Liver (tissue), 3 donors: ENCODE data around the gene CREB5.

ENCODE experiments used
- EGR1 ChIP-seq, 2 donors: IDR thresholded peaks; 2 replicates each; pipeline ENCODE4 v1.6.1; 2016 to 2018; ENCODE audit warnings: antibody characterized with exemption in 2 of 2, low read depth in 2 of 2
- FOXA1 ChIP-seq: IDR thresholded peaks from 2 replicates; pipeline ENCODE4 v1.6.1; 2016; ENCODE audit warnings: antibody characterized with exemption
- GABPA ChIP-seq, 2 donors: IDR thresholded peaks in 1 of 2; conservative IDR thresholded peaks in 1 of 2; 2 replicates each; pipeline ENCODE4 v1.6.1; 2016; ENCODE audit warnings: antibody characterized with exemption in 2 of 2, mild to moderate bottlenecking in 1 of 2, moderate library complexity in 1 of 2
- RAD21 ChIP-seq, 2 donors: IDR thresholded peaks; 2 replicates each; pipeline ENCODE4 v1.6.1; 2016; ENCODE audit warnings: antibody characterized with exemption in 2 of 2, mild to moderate bottlenecking in 2 of 2
- SP1 ChIP-seq: IDR thresholded peaks from 2 replicates; pipeline ENCODE4 v1.6.1; 2018; ENCODE audit warnings: antibody characterized with exemption, mild to moderate bottlenecking
- TAF1 ChIP-seq: conservative IDR thresholded peaks from 2 replicates; pipeline ENCODE4 v1.6.1; 2016; ENCODE audit warnings: antibody characterized with exemption, mild to moderate bottlenecking
- YY1 ChIP-seq: IDR thresholded peaks from 2 replicates; pipeline ENCODE4 v1.6.1; 2016; ENCODE audit warnings: antibody characterized with exemption, mild to moderate bottlenecking
- TF ChIP-seq, protein P1 (sequence below): fragments of 150-350 bp; IDR thresholded peaks from 2 replicates; pipeline ENCODE4 v1.5.1; 2017; ENCODE audit warnings: improper control_type of control experiment, low read depth, low read length; ENCODE audit not compliant: missing input control
- TF ChIP-seq, protein P2 (sequence below): IDR thresholded peaks from 2 replicates; pipeline ENCODE4 v1.6.1; 2016; ENCODE audit warnings: antibody characterized with exemption, mild to moderate bottlenecking
- TF ChIP-seq, protein P3 (sequence below): IDR thresholded peaks from 2 replicates; pipeline ENCODE4 v1.6.1; 2016; ENCODE audit warnings: antibody characterized with exemption
- TF ChIP-seq, protein P4 (sequence below): IDR thresholded peaks from 2 replicates; pipeline ENCODE4 v1.6.1; 2016; ENCODE audit warnings: antibody characterized with exemption
- donor health status: healthy.
- donor health status: healthy.

DNA sequence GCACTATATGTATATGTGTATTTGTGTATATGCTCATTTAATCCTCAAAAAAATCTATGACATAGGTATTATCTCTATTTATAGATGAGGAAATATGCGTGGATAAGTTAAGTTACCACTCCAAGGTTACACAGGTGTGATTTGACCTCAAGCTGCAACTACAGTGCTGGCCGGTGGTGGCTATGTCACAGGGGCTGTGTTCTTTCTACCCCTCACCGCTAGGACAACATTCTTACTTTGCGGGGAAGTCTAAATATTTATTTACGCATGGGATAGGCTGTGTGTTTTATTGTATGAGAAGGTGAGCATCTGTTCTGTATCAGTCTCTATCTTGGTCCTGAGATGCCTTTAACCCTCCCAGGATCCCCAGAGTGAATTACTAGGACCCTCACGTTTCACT, 60.0 kb downstream of the CREB5 start:
- TF ChIP-seq SP1 (no peak), TAF1 (no peak), YY1 (no peak), GABPA (IDR thresholded peaks at IDR 0.05 in 1 of 2, conservative IDR thresholded peaks at IDR 0.05 in 1 of 2) (no peak), RAD21 (IDR thresholded peaks at IDR 0.05) (no peak), FOXA1 (no peak), EGR1 (IDR thresholded peaks at IDR 0.05; ENCODE audit: low read depth in 2 of 2) (no peak)
- TF ChIP-seq, protein P1, sequence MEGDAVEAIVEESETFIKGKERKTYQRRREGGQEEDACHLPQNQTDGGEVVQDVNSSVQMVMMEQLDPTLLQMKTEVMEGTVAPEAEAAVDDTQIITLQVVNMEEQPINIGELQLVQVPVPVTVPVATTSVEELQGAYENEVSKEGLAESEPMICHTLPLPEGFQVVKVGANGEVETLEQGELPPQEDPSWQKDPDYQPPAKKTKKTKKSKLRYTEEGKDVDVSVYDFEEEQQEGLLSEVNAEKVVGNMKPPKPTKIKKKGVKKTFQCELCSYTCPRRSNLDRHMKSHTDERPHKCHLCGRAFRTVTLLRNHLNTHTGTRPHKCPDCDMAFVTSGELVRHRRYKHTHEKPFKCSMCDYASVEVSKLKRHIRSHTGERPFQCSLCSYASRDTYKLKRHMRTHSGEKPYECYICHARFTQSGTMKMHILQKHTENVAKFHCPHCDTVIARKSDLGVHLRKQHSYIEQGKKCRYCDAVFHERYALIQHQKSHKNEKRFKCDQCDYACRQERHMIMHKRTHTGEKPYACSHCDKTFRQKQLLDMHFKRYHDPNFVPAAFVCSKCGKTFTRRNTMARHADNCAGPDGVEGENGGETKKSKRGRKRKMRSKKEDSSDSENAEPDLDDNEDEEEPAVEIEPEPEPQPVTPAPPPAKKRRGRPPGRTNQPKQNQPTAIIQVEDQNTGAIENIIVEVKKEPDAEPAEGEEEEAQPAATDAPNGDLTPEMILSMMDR = no peak
- TF ChIP-seq, protein P2, sequence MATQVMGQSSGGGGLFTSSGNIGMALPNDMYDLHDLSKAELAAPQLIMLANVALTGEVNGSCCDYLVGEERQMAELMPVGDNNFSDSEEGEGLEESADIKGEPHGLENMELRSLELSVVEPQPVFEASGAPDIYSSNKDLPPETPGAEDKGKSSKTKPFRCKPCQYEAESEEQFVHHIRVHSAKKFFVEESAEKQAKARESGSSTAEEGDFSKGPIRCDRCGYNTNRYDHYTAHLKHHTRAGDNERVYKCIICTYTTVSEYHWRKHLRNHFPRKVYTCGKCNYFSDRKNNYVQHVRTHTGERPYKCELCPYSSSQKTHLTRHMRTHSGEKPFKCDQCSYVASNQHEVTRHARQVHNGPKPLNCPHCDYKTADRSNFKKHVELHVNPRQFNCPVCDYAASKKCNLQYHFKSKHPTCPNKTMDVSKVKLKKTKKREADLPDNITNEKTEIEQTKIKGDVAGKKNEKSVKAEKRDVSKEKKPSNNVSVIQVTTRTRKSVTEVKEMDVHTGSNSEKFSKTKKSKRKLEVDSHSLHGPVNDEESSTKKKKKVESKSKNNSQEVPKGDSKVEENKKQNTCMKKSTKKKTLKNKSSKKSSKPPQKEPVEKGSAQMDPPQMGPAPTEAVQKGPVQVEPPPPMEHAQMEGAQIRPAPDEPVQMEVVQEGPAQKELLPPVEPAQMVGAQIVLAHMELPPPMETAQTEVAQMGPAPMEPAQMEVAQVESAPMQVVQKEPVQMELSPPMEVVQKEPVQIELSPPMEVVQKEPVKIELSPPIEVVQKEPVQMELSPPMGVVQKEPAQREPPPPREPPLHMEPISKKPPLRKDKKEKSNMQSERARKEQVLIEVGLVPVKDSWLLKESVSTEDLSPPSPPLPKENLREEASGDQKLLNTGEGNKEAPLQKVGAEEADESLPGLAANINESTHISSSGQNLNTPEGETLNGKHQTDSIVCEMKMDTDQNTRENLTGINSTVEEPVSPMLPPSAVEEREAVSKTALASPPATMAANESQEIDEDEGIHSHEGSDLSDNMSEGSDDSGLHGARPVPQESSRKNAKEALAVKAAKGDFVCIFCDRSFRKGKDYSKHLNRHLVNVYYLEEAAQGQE = no peak
- TF ChIP-seq, protein P3, sequence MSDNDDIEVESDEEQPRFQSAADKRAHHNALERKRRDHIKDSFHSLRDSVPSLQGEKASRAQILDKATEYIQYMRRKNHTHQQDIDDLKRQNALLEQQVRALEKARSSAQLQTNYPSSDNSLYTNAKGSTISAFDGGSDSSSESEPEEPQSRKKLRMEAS = no peak
- TF ChIP-seq, protein P4, sequence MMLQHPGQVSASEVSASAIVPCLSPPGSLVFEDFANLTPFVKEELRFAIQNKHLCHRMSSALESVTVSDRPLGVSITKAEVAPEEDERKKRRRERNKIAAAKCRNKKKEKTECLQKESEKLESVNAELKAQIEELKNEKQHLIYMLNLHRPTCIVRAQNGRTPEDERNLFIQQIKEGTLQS = no peak
